H7 (cell line): ENCODE data around the gene NCOA3. TPM values are rescaled to one million over a fixed set of nuclear protein-coding genes. Genes with fewer than 3 reads are reported as not detected.
"Not testable (repeated sequence)": the region's sequence is repeated elsewhere in the genome, so short reads cannot be mapped to it uniquely, and the experiment has no call there.

Source experiments
- DNase-seq: peaks from one replicate; pipeline ENCODE4 v3.0.0; 2012
- H3K27me3 ChIP-seq: 2 replicates; pipeline ENCODE4 v1.6.0; 2011; ENCODE audit warnings: mild to moderate bottlenecking, low read length; ENCODE audit not compliant: control insufficient read depth, insufficient read depth
- H3K36me3 ChIP-seq: replicated peaks from 2 replicates; pipeline ENCODE4 v1.5.1; 2011; ENCODE audit warnings: low read length; ENCODE audit not compliant: control insufficient read depth, insufficient read depth
- H3K4me3 ChIP-seq: 2 replicates; pipeline ENCODE4 v1.5.1; 2011; ENCODE audit warnings: low read depth, mild to moderate bottlenecking, control low read depth, low read length, moderate library complexity; ENCODE audit not compliant: insufficient read depth
- total RNA-seq: library from RNA; depleted of rRNA; stranded (reverse); fragments of >200 nt; shearing (Covaris generic); gene quantifications from 2 replicates; pipeline ENCODE4 v1.2.3, GENCODE V29; 2014

Gene NCOA3
- total RNA-seq, 1 experiment from 2014 or later = 10.1 TPM

DNA sequence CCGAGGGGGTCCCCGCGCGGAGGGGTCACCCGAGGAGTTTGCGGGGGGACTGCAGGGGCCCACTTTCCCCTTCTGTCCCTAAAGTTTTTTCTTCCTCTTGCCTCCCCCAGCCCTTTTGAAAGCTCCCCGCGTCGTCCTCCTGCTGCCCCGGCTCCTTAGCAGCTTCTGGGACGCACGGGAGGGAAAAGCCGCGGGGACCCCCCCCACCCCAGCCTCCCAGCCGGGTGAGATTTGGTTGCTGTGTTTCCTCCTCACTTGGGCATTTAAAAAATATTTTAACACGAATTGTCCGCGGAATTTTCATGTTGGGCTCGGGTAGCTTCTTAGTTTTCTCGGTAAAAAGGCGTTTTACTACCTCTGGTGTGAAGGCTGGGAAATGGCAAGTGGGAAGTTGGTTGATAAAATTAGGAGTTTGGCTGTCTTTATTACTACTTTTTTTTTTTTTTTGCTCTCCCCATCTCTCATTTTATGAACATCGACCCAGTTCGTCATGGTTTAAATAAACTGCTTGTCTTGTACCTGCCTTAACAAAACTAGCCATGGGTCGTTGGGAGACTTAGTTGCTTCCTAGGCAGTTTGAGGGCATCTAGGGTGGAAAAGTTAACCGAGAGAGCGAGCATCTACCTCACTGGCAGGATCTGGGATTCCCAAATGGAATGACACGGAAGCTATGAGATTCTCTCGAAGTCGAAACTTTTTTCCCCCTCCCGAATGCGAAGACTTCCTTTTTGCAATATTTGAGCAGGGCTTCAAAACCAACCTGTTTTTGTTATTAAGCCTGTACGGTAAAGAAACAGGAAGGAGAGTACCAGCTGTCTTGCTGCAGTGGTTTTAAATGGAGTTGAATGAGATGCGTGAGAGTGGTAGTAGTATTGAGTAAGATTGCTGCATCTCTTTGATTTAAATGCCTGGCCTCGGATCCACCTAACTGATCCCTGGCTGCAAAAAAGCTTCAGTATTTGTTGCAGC is 868 bp downstream of the NCOA3 start:
- Histone ChIP-seq H3K27me3 (no peaks in the 10 kb centered on the region), H3K36me3 (no peaks in the 10 kb centered on the region), H3K4me3 (peak overlapping the region; percentile 96)
- DNase-seq = peak; percentile 51

DNA sequence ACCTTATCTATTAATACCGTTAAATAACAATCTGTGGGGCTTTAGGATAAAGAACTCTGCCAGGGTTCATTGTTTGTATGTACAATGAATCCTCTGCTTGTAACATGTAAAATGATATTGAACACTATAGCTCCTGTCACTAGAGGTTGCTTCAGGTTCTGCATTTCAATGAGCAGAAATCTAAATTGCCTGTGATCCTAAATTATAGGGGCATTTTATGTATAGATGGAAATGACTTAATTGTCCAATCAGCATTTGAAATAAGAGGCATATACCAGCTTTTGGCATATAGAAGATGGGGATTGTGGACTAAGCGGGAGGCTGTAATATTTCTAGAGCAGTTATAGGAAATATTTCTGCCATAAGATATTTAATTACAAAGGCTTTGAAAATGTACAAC is 2.0 kb downstream of the NCOA3 start:
- H3K4me3 ChIP-seq = no peak overlapping the region
- H3K27me3 ChIP-seq = no peaks in the 10 kb centered on the region
- DNase-seq = no peak
- no peaks in the 10 kb centered on the region for H3K36me3 ChIP-seq

DNA sequence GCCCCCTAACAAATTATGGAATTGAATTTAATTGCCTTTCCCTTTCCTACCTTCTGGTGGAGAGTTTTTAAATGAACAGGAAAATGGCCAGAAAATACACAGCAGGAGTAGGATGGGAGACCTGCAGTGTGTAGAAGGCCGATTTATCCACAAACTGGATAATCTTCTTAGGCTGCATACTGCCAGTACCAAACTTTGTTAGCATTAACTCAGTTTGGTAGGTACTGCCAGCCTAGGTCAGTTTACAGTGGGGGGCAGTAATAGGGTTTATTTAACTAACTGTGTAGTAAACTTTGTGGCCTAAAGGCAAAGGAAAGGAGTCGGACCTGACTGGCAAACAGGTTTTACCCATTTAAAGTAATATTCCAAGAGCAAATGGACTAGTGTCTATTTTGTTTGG is 4.6 kb downstream of the NCOA3 start:
- DNase-seq = no peak
- Histone ChIP-seq H3K36me3 (no peaks in the 10 kb centered on the region), H3K27me3 (no peaks in the 10 kb centered on the region), H3K4me3 (no peak overlapping the region)

DNA sequence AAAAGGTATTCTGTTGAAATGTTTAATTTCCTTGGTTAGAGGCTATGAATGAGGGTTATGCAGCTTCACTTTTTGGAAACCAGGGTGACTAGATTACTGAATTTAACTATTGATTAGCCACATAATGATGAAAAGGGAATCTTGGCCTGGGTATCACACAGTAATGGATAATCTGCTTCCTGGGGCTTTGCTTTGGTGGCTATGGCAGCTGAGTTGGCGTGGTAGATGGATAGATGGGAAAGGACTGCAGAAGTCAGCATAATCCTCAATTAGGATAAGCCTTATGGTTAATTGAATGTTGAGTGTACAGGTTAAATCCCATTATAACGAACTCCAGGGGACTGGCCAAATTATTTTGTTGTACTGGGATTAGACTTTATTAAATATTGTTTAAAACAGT is 5.2 kb downstream of the NCOA3 start:
- no peaks in the 10 kb centered on the region for H3K27me3 ChIP-seq
- DNase-seq = no peak
- no peak overlapping the region for H3K4me3 ChIP-seq
- no peaks in the 10 kb centered on the region for H3K36me3 ChIP-seq

DNA sequence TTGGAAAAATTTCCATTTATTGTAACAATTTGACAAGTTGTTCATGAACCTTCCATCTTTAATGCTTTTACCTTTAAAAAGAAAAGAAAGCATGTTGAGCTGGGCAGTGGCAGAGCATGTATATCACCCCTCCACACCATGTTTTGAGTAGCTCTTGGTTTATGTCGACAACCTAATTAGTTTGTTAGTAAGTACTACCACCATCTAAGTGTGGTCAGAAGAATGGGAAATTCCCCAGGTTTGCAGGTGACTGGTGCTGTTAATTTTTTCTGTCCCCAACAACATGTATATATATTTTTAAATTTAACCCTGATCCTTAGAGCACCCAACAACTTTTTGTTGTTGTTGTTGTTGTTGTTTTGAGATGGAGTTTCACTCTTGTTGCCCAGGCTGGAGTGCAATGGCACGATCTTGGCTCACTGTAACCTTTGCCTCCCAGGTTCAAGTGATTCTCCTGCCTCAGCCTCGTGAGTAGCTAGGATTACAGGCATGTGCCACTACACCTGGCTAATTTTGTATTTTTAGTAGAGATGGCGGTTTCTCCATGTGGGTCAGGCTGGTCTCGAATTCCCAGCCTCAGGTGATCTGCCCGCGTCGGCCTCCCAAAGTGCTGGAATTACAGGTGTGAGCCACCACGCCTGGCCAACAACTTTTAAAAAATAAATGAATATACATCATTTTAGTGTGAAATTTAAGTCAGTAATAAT is 5.7 kb downstream of the NCOA3 start:
- not testable (repeated sequence) for H3K27me3 ChIP-seq, H3K4me3 ChIP-seq, DNase-seq, H3K36me3 ChIP-seq

DNA sequence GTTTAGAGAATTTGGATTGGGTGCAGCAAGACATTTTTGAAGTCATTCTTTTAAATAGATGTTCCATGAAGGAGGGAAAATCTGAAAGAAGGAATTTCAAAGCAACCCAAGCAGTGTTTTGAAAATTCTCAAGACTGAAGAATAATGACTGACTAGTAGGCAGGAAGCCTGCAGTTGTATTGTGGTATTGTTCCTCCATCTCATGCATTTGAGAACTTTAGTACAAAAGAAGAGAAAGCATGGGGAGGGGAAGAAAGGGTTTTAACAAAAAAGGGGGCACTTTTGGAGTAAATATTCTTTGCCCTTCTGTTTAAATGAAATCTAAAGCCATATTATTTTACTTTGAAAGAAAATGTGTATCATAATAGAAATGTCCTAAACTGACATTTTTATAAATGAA is 6.6 kb downstream of the NCOA3 start:
- no peaks in the 10 kb centered on the region for H3K36me3 ChIP-seq
- H3K27me3 ChIP-seq = no peaks in the 10 kb centered on the region
- H3K4me3 ChIP-seq = no peak overlapping the region
- no peak for DNase-seq

DNA sequence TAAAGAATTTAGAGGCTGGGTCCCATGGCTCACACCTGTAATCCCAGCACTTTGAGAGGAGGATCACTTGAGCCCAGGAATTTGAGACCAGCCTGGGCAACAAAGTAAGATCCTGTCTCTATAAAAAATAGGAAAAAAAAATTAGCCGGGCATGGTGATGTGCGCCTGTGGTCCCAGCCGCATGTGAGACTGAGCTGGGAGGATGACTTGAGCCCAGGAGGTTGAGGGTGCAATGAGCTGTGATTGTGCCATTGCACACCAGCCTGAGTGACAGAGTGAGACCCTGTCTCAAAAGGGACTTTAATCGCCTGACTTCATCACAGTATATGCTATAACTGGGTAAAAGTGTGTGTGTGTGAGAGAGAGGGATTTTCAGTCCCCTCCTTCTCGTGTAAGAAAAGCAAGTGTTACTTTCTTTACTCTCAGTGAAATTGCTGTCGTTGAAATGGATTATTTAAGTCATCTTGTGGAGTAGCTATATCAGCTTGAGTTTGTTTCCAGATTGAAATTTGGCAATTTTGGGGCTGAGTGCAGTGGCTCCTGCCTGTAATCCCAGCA is 7.5 kb downstream of the NCOA3 start:
- H3K27me3 ChIP-seq = no peaks in the 10 kb centered on the region
- H3K36me3 ChIP-seq = no peaks in the 10 kb centered on the region
- DNase-seq = no peak
- H3K4me3 ChIP-seq = no peak overlapping the region

DNA sequence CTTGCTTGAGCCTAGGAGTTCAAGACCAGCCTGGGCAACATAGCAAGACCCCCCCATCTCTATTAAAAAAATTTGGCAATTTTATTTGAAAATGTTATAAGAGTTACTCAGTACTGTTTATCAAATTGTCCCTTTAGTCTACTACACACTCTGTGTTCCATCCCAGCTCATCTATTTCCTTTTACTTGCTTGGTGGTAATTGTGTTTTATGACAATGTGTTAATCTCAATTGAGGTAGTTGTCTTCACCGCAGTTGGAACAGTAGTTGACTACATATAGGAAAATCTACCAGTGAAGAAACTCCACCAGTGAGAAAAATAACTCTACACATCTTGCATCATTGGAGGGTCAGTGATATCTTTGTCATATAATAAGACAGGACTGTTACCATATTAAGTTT is 8.0 kb downstream of the NCOA3 start:
- H3K4me3 ChIP-seq = no peak overlapping the region
- H3K27me3 ChIP-seq = no peaks in the 10 kb centered on the region
- DNase-seq = no peak
- H3K36me3 ChIP-seq = no peaks in the 10 kb centered on the region

DNA sequence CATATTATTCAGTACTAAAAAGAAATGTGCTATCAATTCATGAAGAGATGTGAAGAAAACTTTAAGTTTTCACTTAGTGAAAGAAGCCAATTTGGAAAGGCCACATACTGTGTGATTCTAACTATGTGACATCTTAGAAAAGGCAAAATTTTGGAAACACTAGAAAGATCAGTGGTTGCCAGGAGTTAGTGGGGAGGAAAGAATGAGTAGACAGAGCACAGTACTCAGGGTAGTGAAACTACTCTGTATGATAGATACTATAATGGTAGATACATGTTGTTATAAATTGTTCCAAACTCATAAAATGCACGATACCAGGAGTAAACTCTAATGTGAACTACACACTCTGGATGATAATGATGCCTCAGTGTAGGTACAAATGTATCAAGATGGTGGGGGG is 14.2 kb downstream of the NCOA3 start:
- DNase-seq = no peak
- Histone ChIP-seq H3K4me3 (no peak overlapping the region), H3K36me3 (no peaks in the 10 kb centered on the region), H3K27me3 (no peaks in the 10 kb centered on the region)

DNA sequence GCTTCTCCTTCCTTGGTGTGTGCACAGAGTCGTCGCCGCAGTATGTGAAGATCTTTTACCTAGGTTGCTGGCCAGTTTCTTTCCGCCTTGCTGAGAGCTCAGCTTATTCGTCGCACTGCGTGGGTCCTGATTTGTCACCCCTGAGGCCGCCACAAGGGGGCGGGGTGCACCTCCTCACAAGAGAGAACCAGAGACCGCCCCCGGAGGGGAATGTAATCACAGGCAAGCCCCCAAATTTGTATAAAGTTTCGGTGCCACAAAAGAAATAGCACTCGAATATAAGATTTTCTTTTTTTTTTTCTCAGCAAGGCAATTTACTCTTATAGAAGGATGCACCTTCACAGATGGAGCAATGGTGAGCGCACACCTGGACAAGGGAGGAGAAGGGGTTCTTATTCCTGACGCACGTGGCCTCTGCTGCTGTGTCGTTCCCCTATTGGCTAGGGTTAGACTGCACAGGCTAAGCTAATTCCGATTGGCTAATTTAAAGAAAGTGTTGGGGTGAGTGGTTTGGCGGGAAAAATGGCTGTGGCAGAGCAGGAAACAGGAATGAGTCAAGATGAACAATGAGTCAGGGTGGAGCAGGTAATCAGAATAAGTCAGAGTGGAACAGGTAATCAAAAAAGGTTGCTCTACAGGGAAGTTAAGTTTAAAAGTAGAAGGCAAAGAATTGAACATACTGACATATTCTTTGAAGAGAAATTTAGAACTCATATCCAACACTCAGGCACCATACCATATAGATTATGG is 19.5 kb downstream of the NCOA3 start:
- Histone ChIP-seq H3K27me3 (no peaks in the 10 kb centered on the region), H3K4me3 (no peak overlapping the region), H3K36me3 (no peaks in the 10 kb centered on the region)
- no peak for DNase-seq

DNA sequence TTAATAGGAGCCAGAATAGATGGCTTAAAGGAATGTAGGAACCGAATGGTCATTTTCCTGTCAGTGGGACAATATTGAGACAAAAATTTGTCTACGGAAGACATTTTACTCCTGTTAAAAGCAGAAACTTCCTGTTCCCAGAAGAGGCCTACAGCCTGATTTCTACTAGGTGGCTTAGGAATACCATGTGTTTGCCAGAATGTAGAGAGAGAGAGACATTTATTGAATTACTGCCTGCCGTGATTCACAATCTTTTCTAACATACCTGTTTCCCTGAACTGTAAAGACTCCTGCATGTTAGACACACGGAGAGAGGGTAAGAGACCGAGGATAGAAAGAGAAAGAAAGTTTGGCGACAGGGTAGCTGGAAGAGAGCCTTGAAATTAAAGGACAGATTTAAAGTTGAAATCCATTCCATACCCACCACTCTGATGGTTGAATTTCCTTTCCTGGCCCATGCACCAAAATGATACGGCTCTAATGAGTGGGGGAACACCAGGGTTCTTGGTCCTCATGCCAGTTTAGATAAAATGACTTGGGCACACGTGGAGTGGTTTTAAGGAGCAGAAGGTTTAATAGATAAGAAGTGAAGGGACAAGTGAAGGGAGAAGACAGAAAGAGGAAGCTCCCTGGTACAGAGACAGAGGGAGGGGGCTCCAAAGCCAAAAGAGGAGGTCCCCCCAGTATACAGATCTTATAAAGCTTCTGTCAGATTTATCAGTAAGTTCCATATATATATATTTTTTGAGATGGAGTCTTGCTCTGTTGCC is 22.5 kb downstream of the NCOA3 start:
- Histone ChIP-seq H3K4me3 (no peak overlapping the region), H3K27me3 (no peaks in the 10 kb centered on the region), H3K36me3 (no peaks in the 10 kb centered on the region)
- DNase-seq = no peak

DNA sequence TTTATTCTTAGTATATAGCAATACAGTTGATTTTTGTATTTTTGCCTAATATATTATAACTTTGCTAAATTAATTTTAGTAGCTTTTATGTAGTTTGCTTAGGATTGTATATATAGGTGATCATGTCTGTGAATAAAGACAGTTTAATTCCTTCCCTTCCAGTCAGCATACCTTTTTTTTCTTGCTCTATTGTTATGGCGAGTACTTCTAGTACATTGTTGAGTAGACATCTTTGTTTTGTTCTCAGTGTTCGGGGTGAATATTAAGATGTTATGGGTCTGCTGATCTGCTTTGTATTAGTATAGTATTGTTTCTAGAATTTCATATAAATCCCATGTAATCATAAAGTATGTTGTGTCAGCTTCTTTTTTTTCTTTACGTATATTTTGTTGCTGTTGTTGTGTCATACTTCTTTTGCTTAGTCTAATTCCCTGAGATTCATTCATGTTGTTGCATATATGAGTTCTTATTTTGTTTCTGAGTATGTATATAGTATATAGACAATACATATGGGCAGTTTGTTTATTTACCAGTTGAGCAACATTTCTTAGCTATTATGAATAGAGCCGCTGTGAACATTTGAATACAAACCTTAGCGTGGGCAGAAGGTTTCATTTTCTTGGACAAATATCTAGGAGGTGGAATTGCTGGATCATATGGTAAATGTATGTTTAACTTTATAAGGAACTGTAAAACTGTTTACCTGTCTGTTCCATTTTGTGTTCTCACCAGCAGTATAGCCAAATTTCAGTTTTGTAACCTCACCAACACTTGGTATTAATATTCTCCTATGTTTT is 25.5 kb downstream of the NCOA3 start:
- no peaks in the 10 kb centered on the region for H3K27me3 ChIP-seq
- H3K36me3 ChIP-seq = no peaks in the 10 kb centered on the region
- H3K4me3 ChIP-seq = no peak overlapping the region
- DNase-seq = no peak

DNA sequence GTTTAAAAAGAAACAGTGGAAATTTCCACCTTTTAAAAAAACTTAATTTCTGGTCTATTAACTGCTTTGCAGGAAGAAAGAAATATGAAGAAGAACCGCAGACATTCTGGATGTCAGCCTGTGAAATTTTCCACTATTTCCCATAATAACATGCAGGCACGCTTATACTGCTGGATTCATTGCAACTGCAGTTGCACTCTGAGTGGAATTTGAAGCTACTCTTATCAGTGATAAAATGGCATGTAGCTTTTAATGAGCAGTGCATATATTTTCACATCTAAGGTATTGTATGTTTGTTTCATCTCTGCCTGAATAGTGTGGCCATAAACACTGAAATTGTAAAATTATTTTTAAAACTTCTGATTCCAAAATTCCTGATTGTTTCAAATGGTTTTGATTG is 28.2 kb downstream of the NCOA3 start:
- Histone ChIP-seq H3K4me3 (no peak overlapping the region), H3K27me3 (no peaks in the 10 kb centered on the region), H3K36me3 (no peaks in the 10 kb centered on the region)
- no peak for DNase-seq
